Common myeloid progenitor, CD34-positive (primary cell): Measurements from ENCODE around the gene IL13RA1.
A peak's percentile ranks its signal among the peaks of the same experiment; 100 is the strongest.

Experiments used
- CTCF ChIA-PET: fragments of 350-600 bp; sonication (Branson Sonifier 250); formaldehyde crosslinking; loops from one replicate; lab custom pipeline; 2021; ENCODE audit warnings: antibody characterized with exemption; lab: Charles Lee
- POLR2A ChIA-PET: fragments of 350-600 bp; sonication (Branson Sonifier 250); formaldehyde crosslinking; loops from one replicate; lab custom pipeline; 2021; ENCODE audit warnings: antibody characterized with exemption; lab: Charles Lee
- DNase-seq, 3 donors: peaks; one replicate each; pipeline versions ENCODE4 v3.0.0 to v3.0.0-alpha.2; 2013
- H3K27ac ChIP-seq, 2 experiments: 1 replicate in 1 of 2; 2 replicates in 1 of 2; pipeline ENCODE4 v1.7.0; 2013; ENCODE audit warnings: inconsistent platforms in 2 of 2, low read length in 2 of 2, mild to moderate bottlenecking in 2 of 2, low read depth in 1 of 2, moderate library complexity in 1 of 2; ENCODE audit not compliant: severe bottlenecking in 2 of 2, insufficient read depth in 1 of 2, poor library complexity in 1 of 2
- H3K27me3 ChIP-seq, 5 experiments: replicated peaks in 2 of 5; 1 replicate in 3 of 5; 2 replicates in 2 of 5; pipeline versions ENCODE4 v1.6.1 to v1.7.0; 2013; ENCODE audit warnings: low read length in 4 of 5, mild to moderate bottlenecking in 2 of 5, moderate library complexity in 2 of 5, inconsistent platforms in 1 of 5; ENCODE audit not compliant: insufficient read depth in 5 of 5, control insufficient read depth in 4 of 5
- H3K36me3 ChIP-seq, 4 experiments: 1 replicate in 2 of 4; 2 replicates in 2 of 4; pipeline versions ENCODE4 v1.6.1 to v1.7.0; 2013; ENCODE audit warnings: low read length in 3 of 4, control low read depth in 1 of 4, mild to moderate bottlenecking in 1 of 4; ENCODE audit not compliant: control insufficient read depth in 4 of 4, insufficient read depth in 4 of 4
- H3K4me1 ChIP-seq, 4 experiments: 1 replicate in 3 of 4; 2 replicates in 1 of 4; pipeline versions ENCODE4 v1.6.1 to v1.7.1; 2013; ENCODE audit warnings: low read length in 3 of 4, mild to moderate bottlenecking in 3 of 4, control low read depth in 1 of 4, inconsistent platforms in 1 of 4, moderate library complexity in 1 of 4; ENCODE audit not compliant: control insufficient read depth in 4 of 4, insufficient read depth in 4 of 4; ENCODE audit errors: control extremely low read depth in 1 of 4
- H3K4me3 ChIP-seq, 7 experiments: 1 replicate in 4 of 7; 2 replicates in 3 of 7; pipeline versions ENCODE4 v1.5.1 to v1.7.0; 2013; ENCODE audit warnings: mild to moderate bottlenecking in 7 of 7, low read length in 6 of 7, moderate library complexity in 6 of 7, inconsistent platforms in 2 of 7, low read depth in 2 of 7, control low read depth in 1 of 7; ENCODE audit not compliant: insufficient read depth in 4 of 7, control insufficient read depth in 1 of 7; ENCODE audit errors: extremely low read depth in 1 of 7
- H3K9me3 ChIP-seq, 5 experiments: 1 replicate in 4 of 5; 2 replicates in 1 of 5; pipeline versions ENCODE4 v1.6.1 to v1.7.1; 2013; ENCODE audit warnings: low read length in 4 of 5, mild to moderate bottlenecking in 2 of 5, inconsistent platforms in 1 of 5, low read depth in 1 of 5, moderate library complexity in 1 of 5; ENCODE audit not compliant: control insufficient read depth in 4 of 5, insufficient read depth in 2 of 5; ENCODE audit errors: control extremely low read depth in 1 of 5
- WGBS: methylation state at CpG from one replicate; pipeline ENCODE4 v1.1.5; 2013; ENCODE audit not compliant: insufficient coverage; 5-methylcytosine and 5-hydroxymethylcytosine counted together

IL13RA1 gene

GRCh38 chrX:118739577-118739976 is 12.2 kb downstream of the IL13RA1 start:
- ChIA-PET POLR2A (no interaction called here), CTCF (no interaction called here)
- Histone ChIP-seq H3K4me1 (no peaks in the 10 kb centered on the region), H3K36me3 (no peaks in the 10 kb centered on the region), H3K9me3 (peaks cover 0 to 7% (median 3%) of the 10 kb centered on the region in 5 experiments), H3K27ac (no peak overlapping the region), H3K4me3 (no peak overlapping the region), H3K27me3 (no peaks in the 10 kb centered on the region)
- no peak for DNase-seq

GRCh38 chrX:118740276-118740889 is 13.0 kb downstream of the IL13RA1 start:
- H3K36me3 ChIP-seq = no peaks in the 10 kb centered on the region
- 83% methylated on average over 3 of the region's 5 CpGs for WGBS
- POLR2A ChIA-PET = interaction anchor here (0.6 kb wide), 1 partner anchor 12 kb away, joined by 3 read pairs; no protein-coding TSS in a partner anchor
- H3K27ac ChIP-seq = no peak overlapping the region
- H3K9me3 ChIP-seq = peaks cover 0 to 7% (median 3%) of the 10 kb centered on the region in 5 experiments
- no peaks in the 10 kb centered on the region for H3K4me1 ChIP-seq
- no peak for DNase-seq
- no peak overlapping the region for H3K4me3 ChIP-seq
- CTCF ChIA-PET = no interaction called here
- H3K27me3 ChIP-seq = no peaks in the 10 kb centered on the region

DNA sequence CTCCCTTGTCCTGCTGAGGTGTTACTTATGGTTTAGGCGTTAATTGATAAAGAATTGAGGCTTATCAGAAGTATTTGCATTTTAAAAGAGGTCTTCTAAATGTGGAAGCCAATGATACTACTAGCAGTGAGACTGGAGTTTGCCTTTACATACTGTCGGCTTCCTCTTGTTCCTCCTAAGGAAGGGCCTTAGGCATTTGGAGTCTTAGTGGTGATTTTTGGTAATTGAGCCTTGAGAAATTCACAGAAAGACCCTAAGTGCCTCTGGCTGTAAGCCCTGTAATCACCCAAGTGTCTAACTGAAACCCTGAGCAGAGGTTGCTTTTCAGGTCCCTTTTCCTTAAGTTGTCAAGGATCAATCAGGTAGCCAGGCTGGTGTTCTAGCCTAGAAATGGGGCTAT is 14.8 kb downstream of the IL13RA1 start:
- CTCF ChIA-PET = no interaction called here

DNA sequence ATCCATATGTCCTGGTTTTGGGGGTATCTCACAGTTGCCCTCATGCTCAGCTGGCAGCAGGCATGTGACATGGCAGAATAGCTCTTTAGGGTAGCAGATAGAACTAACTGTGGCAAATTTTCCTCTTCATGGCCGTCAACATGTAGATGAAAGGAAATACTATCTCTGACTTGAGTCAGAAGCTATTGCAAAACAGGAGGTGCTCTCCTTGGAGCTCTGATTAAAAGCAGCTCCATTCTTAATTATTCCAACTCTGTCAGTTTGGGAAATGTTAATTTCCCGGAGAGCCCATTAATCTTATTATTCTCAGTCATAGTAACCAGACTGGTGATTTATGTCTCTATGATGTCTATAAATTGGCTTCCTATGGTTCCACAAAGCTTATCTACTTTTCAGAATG is 18.2 kb downstream of the IL13RA1 start:
- Histone ChIP-seq H3K36me3 (no peaks in the 10 kb centered on the region), H3K9me3 (no peaks in the 10 kb centered on the region), H3K4me1 (no peaks in the 10 kb centered on the region), H3K27me3 (no peaks in the 10 kb centered on the region), H3K27ac (no peak overlapping the region), H3K4me3 (no peak overlapping the region)
- DNase-seq = no peak
- POLR2A ChIA-PET = no interaction called here
- CTCF ChIA-PET = no interaction called here
- WGBS = 75% methylated on average over 1 of the region's 2 CpGs

More for the DNA sequence above, 14.8 kb downstream of the IL13RA1 start:
- POLR2A ChIA-PET = no interaction called here
- WGBS = 88% methylated on average over 1 of the region's 2 CpGs
- no peak overlapping the region for H3K27ac ChIP-seq
- H3K4me3 ChIP-seq = no peak overlapping the region
- no peaks in the 10 kb centered on the region for H3K36me3 ChIP-seq
- no peak for DNase-seq
- H3K9me3 ChIP-seq = peaks cover 0 to 5% (median 2%) of the 10 kb centered on the region in 5 experiments
- no peaks in the 10 kb centered on the region for H3K27me3 ChIP-seq
- no peaks in the 10 kb centered on the region for H3K4me1 ChIP-seq

DNA sequence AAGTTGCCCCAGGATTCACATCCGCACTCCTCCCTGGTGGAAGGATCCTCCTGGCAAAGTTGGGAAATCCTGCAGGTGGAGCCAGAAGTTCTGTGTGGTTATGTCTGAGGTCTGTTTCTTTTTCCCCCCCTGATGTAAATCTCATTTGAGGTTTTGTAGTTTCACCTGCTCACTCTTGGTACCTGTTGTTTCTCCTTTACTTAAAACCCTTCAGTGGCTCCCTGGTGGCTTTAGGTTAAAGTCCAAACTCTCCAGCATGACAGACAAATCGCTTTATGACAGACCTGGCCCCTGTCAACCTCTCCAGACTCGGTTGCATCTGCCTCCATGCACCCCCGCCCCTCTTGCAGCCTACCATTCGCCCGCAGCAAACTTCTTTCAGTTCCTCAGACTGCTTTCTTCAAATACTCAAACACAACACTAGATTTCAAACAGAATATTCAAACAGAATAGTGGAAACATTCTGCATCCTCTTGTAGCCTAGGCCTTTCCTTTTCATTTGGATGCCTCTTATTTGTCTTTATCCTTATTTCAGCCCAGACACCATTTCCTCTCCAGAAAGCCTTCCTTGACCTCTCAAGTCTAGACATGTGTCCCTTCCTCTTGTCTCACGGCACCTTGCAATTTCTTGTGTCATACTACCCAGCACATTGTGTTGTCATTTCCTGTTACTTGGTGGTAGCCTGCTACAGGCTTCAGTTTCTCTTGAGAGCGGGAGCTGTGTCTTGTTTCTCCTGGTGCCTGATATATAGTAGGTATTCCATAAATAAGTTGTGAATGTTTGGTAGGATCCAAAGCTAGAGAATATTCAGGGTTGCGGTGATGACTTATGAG is 24.8 kb downstream of the IL13RA1 start:
- ChIA-PET CTCF (interaction anchor here (1.3 kb wide), 1 partner anchor 18 kb away, joined by 3 read pairs; no protein-coding TSS in a partner anchor), POLR2A (interaction anchor here (0.6 kb wide), 1 partner anchor 12 kb away, joined by 3 read pairs; no protein-coding TSS in a partner anchor)

GRCh38 chrX:118755633-118756032 is 28.2 kb downstream of the IL13RA1 start:
- ChIA-PET CTCF (no interaction called here), POLR2A (no interaction called here)
- H3K4me1 ChIP-seq = peaks cover 0 to 10% (median 2%) of the 10 kb centered on the region in 4 experiments
- no peaks in the 10 kb centered on the region for H3K9me3 ChIP-seq
- no peak overlapping the region for H3K4me3 ChIP-seq
- 80% methylated on average over 1 of the region's 4 CpGs for WGBS
- H3K27me3 ChIP-seq = peaks cover 0 to 3% (median 0%) of the 10 kb centered on the region in 5 experiments
- no peak for DNase-seq
- no peaks in the 10 kb centered on the region for H3K36me3 ChIP-seq
- H3K27ac ChIP-seq = no peak overlapping the region

More for the DNA sequence above, 24.8 kb downstream of the IL13RA1 start:
- peak in 2 of 3 donors; percentile 31 to 60 for DNase-seq
- WGBS = 82% methylated on average over 8 of the region's 9 CpGs
- H3K36me3 ChIP-seq = no peaks in the 10 kb centered on the region
- H3K27ac ChIP-seq = no peak overlapping the region
- peaks cover 0 to 3% (median 0%) of the 10 kb centered on the region in 5 experiments for H3K27me3 ChIP-seq
- peaks cover 0 to 10% (median 2%) of the 10 kb centered on the region in 4 experiments for H3K4me1 ChIP-seq
- no peak overlapping the region for H3K4me3 ChIP-seq
- H3K9me3 ChIP-seq = no peaks in the 10 kb centered on the region

- Histone ChIP-seq H3K27me3 (peaks cover 0 to 3% (median 0%) of the 10 kb centered on the region in 5 experiments), H3K27ac (no peak overlapping the region), H3K4me1 (peaks cover 0 to 10% (median 2%) of the 10 kb centered on the region in 4 experiments), H3K4me3 (no peak overlapping the region), H3K9me3 (no peaks in the 10 kb centered on the region), H3K36me3 (no peaks in the 10 kb centered on the region)
- no peak for DNase-seq
- ChIA-PET POLR2A (no interaction called here), CTCF (no interaction called here)
- WGBS = 88% methylated on average over 2 of the region's 2 CpGs
Measured at GRCh38 chrX:118756101-118756500, 28.7 kb downstream of the IL13RA1 start.
